HepG2 (cell line): ENCODE measurements around the gene CHEK1. TPM values are rescaled to one million over a fixed set of nuclear protein-coding genes. Genes with fewer than 3 reads are reported as not detected.
A peak's percentile ranks its signal among the peaks of the same experiment; 100 is the strongest.

Experiments used
- ATAC-seq: fragments of 200-7000 bp; cut with Tn5 transposase; 3 replicates; pipeline ENCODE4 v1.9.1; 2020; ENCODE audit warnings: mild to moderate bottlenecking, moderate library complexity
- BruUV-seq: library from RNA; stranded (reverse); fragments of 400-500 nt; replicated peaks from 2 replicates; lab custom pipeline; 2021; lab: Mats Ljungman, UMichigan
- CTCF ChIA-PET: fragments of 300-600 bp; formaldehyde crosslinking; extraction: SDS; loops from one replicate; lab custom pipeline; 2021; ENCODE audit warnings: low total read pairs, inconsistent platforms, low intra/inter-chr PET ratio; lab: Yijun Ruan, JAX
- POLR2A ChIA-PET: fragments of 350-600 bp; sonication (Branson Sonifier 250); formaldehyde crosslinking; loops from one replicate; lab custom pipeline; 2020; ENCODE audit warnings: antibody characterized with exemption, inconsistent platforms; lab: Yijun Ruan, JAX
- DNase-seq: peaks from one replicate; pipeline ENCODE4 v3.0.0-alpha.2; 2015; ENCODE audit warnings: low spot score
- FAIRE-seq: peaks from 3 replicates; lab custom pipeline; 2011; peaks lifted over from hg19 to GRCh38; lab: Jason Lieb, UNC
- H2AFZ ChIP-seq: one replicate; pipeline ENCODE4 v1.6.1; 2011; ENCODE audit warnings: low read length, inconsistent platforms
- H3K27ac ChIP-seq: fragments of 300-600 bp; 3 replicates; pipeline ENCODE4 v1.8.0; 2011; ENCODE audit warnings: mixed run types, mild to moderate bottlenecking, mixed read lengths, low read length, inconsistent platforms; ENCODE audit not compliant: insufficient read depth; ENCODE audit errors: extremely low read length
- H3K27me3 ChIP-seq, 2 experiments: fragments of 200-600 bp in 1 of 2; 2 replicates in 1 of 2; 3 replicates in 1 of 2; pipeline versions ENCODE4 v1.6.0 to v1.8.0; 2011; ENCODE audit warnings: low read length in 2 of 2, mild to moderate bottlenecking in 2 of 2, moderate library complexity in 2 of 2, inconsistent platforms in 1 of 2; ENCODE audit not compliant: insufficient read depth in 2 of 2, control insufficient read depth in 1 of 2
- H3K36me3 ChIP-seq, 2 experiments: fragments of 200-600 bp in 1 of 2; replicated peaks in 1 of 2; 2 replicates in 1 of 2; 3 replicates in 1 of 2; pipeline versions ENCODE4 v1.5.1 to v1.8.0; 2011; ENCODE audit warnings: low read length in 2 of 2, inconsistent platforms in 1 of 2; ENCODE audit not compliant: insufficient read depth in 2 of 2, control insufficient read depth in 1 of 2
- H3K4me1 ChIP-seq: 2 replicates; pipeline ENCODE4 v1.5.1; 2012; ENCODE audit warnings: low read length, inconsistent platforms; ENCODE audit not compliant: insufficient read depth
- H3K4me2 ChIP-seq: 2 replicates; pipeline ENCODE4 v1.6.0; 2011; ENCODE audit warnings: low read depth, low read length, inconsistent platforms
- H3K4me3 ChIP-seq, 3 experiments: fragments of 200-600 bp in 1 of 3; sonication (generic), shearing (Covaris generic) in 1 of 3; replicated peaks in 1 of 3; 2 replicates each; pipeline ENCODE4 v1.5.1; 2011 to 2016; ENCODE audit warnings: low read length in 3 of 3, inconsistent platforms in 2 of 3, low read depth in 2 of 3, mild to moderate bottlenecking in 2 of 3, control low read depth in 1 of 3, mixed read lengths in 1 of 3; ENCODE audit not compliant: insufficient read depth in 1 of 3
- H3K79me2 ChIP-seq: one replicate; pipeline ENCODE4 v1.6.1; 2011; ENCODE audit warnings: low read length, inconsistent platforms; ENCODE audit not compliant: insufficient read depth
- H3K9ac ChIP-seq: 2 replicates; pipeline ENCODE4 v1.6.0; 2011; ENCODE audit warnings: mild to moderate bottlenecking, low read depth, low read length, inconsistent platforms; ENCODE audit not compliant: insufficient read depth
- H3K9me3 ChIP-seq: 2 replicates; pipeline ENCODE4 v1.5.1; 2012; ENCODE audit warnings: mild to moderate bottlenecking, low read length
- H4K20me1 ChIP-seq: 2 replicates; pipeline ENCODE4 v1.6.0; 2011; ENCODE audit warnings: inconsistent platforms, mild to moderate bottlenecking, low read length, moderate library complexity; ENCODE audit not compliant: insufficient read depth
- CEBPB ChIP-seq: IDR thresholded peaks from 2 replicates; pipeline ENCODE4 v1.6.1; 2011; ENCODE audit warnings: low read depth, low read length, improper control_type of control experiment, borderline replicate concordance
- RBAK ChIP-seq: sonication (generic); formaldehyde crosslinking; IDR thresholded peaks from 2 replicates; pipeline ENCODE4 v1.5.1; 2020; ENCODE audit warnings: mild to moderate bottlenecking, missing genetic modification reagents
- YEATS4 ChIP-seq: sonication (generic); formaldehyde crosslinking; IDR thresholded peaks from 2 replicates; pipeline ENCODE4 v1.4.0; 2020; ENCODE audit warnings: missing genetic modification reagents, borderline replicate concordance
- WGBS: methylation state at CpG from one replicate; pipeline ENCODE4 v1.1.6; 2017; ENCODE audit warnings: low lambda C conversion rate; 5-methylcytosine and 5-hydroxymethylcytosine counted together
- in situ Hi-C: cut with HindIII; loops from 2 replicates; pipeline ENCODE4 v1.10.0; 2017; ENCODE audit warnings: low pct_unique_long_range_greater_than_20kb; ENCODE audit not compliant: extremely low pct_ligation_motif_present
- intact Hi-C: fragments of 100-400 bp; cut with micrococcal nuclease; formaldehyde crosslinking; loops from one replicate; pipeline ENCODE4 v1.10.0; 2022; ENCODE audit not compliant: unreplicated experiment
- polyA plus RNA-seq, 8 experiments: library from polyadenylated mRNA; depleted of rRNA in 3 of 8; stranded (reverse) in 7 of 8; unstranded in 1 of 8; fragments of >200 nt; fragmentation: Illumina TruSeq in 4 of 8; extraction: Trizol in 4 of 8; gene quantifications; 2 replicates each; pipeline versions ENCODE4 v1.2.1 to v1.2.3, GENCODE V29; 2011 to 2016; ENCODE audit warnings: low read depth in 4 of 8, missing spikeins in 1 of 8, mixed read lengths in 1 of 8; ENCODE audit not compliant: insufficient read depth in 1 of 8
- total RNA-seq, 5 experiments: library from RNA; depleted of rRNA; stranded (reverse); fragments of >200 nt; fragmentation: Illumina TruSeq; extraction: Trizol; gene quantifications; 2 replicates each; pipeline ENCODE4 v1.2.3, GENCODE V29; 2016; ENCODE audit warnings: low read depth in 1 of 5

Gene CHEK1
- total and polyA plus RNA-seq, 2 of the 13 experiments (the other 11 are each of a cell fraction or from before 2014, with no cell fraction given) = 17.8 to 83.2 TPM

DNA sequence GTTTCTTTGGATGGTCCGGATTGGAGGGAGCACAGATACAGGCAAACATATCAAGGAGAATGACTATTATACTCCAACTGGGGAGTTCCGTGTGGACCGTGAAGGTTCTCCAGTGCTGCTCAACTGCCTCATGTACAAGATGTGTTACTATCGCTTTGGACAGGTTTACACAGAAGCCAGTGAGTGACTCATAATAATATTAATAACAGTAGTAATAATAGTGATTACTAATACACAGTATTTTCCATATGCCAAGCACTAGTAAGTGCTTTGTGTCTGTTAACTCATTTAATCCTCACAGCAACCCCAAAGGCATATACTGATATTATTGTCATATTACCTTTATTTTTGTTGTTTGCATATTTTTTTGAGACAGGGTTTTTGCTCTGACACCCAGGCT lies 6.6 kb upstream of the CHEK1 start:
- TF ChIP-seq RBAK (CRISPR knock-in tag) = no peak
- TF ChIP-seq, all 625 proteins: peak for 0
- H3K79me2 ChIP-seq = no peaks in the 10 kb centered on the region
- no peak for ATAC-seq

GRCh38 chr11:125621995-125622394 lies 3.0 kb upstream of the CHEK1 start:
- Histone ChIP-seq H3K9ac (no peak overlapping the region), H3K27me3 (no peaks in the 10 kb centered on the region; a peak in 1 of 5 replicates), H3K4me1 (peaks cover 9% of the 10 kb centered on the region), H3K27ac (no peak overlapping the region), H3K36me3 (peaks cover 14 to 45% of the 10 kb centered on the region in 2 experiments), H3K4me2 (no peak overlapping the region), H3K9me3 (no peaks in the 10 kb centered on the region), H3K79me2 (peaks cover 7% of the 10 kb centered on the region), H4K20me1 (no peaks in the 10 kb centered on the region), H2AFZ (no peak overlapping the region), H3K4me3 (no peak overlapping the region)
- CTCF ChIA-PET = no interaction called here
- DNase-seq (no peak), FAIRE-seq (no peak), ATAC-seq (no peak)
- in situ Hi-C loops (no loop called here), intact Hi-C loops (no loop called here)
- no TSS peak for BruUV-seq
- TF ChIP-seq CEBPB (peak; percentile 41; the same call in 1 of the 2 replicates), YEATS4 (CRISPR knock-in tag) (no peak)
- POLR2A ChIA-PET = interaction anchor here (1.7 kb wide), 1 partner anchor 28 kb away, joined by 3 read pairs; no protein-coding TSS in a partner anchor
- 97% methylated on average over 2 of the region's 2 CpGs for WGBS

More for the DNA sequence above, 6.6 kb upstream of the CHEK1 start:
- in situ Hi-C loops = no loop called here
- Histone ChIP-seq H3K4me1 (no peaks in the 10 kb centered on the region), H3K4me2 (no peak overlapping the region), H3K36me3 (peaks cover 22 to 72% of the 10 kb centered on the region in 2 experiments), H2AFZ (no peak overlapping the region), H3K9me3 (no peaks in the 10 kb centered on the region), H4K20me1 (no peaks in the 10 kb centered on the region), H3K4me3 (no peak overlapping the region), H3K27me3 (no peaks in the 10 kb centered on the region), H3K27ac (no peak overlapping the region), H3K9ac (no peak overlapping the region)
- FAIRE-seq (no peak), DNase-seq (no peak)
- 97% methylated on average over 4 of the region's 4 CpGs for WGBS
- BruUV-seq = no TSS peak
- POLR2A ChIA-PET = no interaction called here
- intact Hi-C loops = no loop called here
- CTCF ChIA-PET = no interaction called here
